ENCODE measurements around the gene LRRC3B.

- TF ChIP-seq, protein P1, sequence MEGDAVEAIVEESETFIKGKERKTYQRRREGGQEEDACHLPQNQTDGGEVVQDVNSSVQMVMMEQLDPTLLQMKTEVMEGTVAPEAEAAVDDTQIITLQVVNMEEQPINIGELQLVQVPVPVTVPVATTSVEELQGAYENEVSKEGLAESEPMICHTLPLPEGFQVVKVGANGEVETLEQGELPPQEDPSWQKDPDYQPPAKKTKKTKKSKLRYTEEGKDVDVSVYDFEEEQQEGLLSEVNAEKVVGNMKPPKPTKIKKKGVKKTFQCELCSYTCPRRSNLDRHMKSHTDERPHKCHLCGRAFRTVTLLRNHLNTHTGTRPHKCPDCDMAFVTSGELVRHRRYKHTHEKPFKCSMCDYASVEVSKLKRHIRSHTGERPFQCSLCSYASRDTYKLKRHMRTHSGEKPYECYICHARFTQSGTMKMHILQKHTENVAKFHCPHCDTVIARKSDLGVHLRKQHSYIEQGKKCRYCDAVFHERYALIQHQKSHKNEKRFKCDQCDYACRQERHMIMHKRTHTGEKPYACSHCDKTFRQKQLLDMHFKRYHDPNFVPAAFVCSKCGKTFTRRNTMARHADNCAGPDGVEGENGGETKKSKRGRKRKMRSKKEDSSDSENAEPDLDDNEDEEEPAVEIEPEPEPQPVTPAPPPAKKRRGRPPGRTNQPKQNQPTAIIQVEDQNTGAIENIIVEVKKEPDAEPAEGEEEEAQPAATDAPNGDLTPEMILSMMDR (conservative IDR thresholded peaks at IDR 0.05; ENCODE audit: low read length) = no peak
- TF ChIP-seq EZH2phosphoT487 (IDR thresholded peaks at IDR 0.05; ENCODE audit: borderline replicate concordance) = no peak
These were observed 45.6 kb downstream of the LRRC3B start for GRCh38 chr3:26668171-26668570.
